Skeletal muscle tissue (tissue), 4 donors: ENCODE data around the gene ZFHX3. TPM values are rescaled to one million over a fixed set of nuclear protein-coding genes. Genes with fewer than 3 reads are reported as not detected.

Experiments
- H3K27ac ChIP-seq: one replicate; pipeline ENCODE4 v1.7.0; 2013; ENCODE audit warnings: mild to moderate bottlenecking, low read depth, low read length, inconsistent platforms
- H3K27me3 ChIP-seq, 3 donors: one replicate each; pipeline ENCODE4 v1.7.0; 2013; ENCODE audit warnings: low read length in 3 of 3; ENCODE audit not compliant: control insufficient read depth in 3 of 3, insufficient read depth in 3 of 3
- H3K36me3 ChIP-seq, 3 donors: one replicate each; pipeline ENCODE4 v1.7.0; 2013; ENCODE audit warnings: low read length in 3 of 3; ENCODE audit not compliant: control insufficient read depth in 3 of 3, insufficient read depth in 3 of 3
- H3K4me1 ChIP-seq, 3 donors: one replicate each; pipeline ENCODE4 v1.7.0; 2013; ENCODE audit warnings: low read length in 3 of 3, mild to moderate bottlenecking in 3 of 3; ENCODE audit not compliant: control insufficient read depth in 3 of 3, insufficient read depth in 3 of 3
- H3K4me3 ChIP-seq, 3 donors: one replicate each; pipeline ENCODE4 v1.7.0; 2013; ENCODE audit warnings: low read length in 3 of 3
- H3K9ac ChIP-seq, 3 donors: one replicate each; pipeline ENCODE4 v1.7.0; 2013; ENCODE audit warnings: low read length in 3 of 3, mild to moderate bottlenecking in 3 of 3, moderate library complexity in 2 of 3, low read depth in 1 of 3
- H3K9me3 ChIP-seq, 3 donors: one replicate each; pipeline ENCODE4 v1.7.0; 2013; ENCODE audit warnings: low read length in 3 of 3; ENCODE audit not compliant: control insufficient read depth in 3 of 3
- total RNA-seq: library from RNA; depleted of rRNA; stranded (reverse); fragments of >200 nt; gene quantifications from one replicate; pipeline ENCODE4 v1.2.3, GENCODE V29; 2014
- donor health status: Osteomylitis.

Gene ZFHX3
- total RNA-seq, 1 donor from 2014 or later: 8.9 TPM

GRCh38 chr16:73031984-73032383 lies 15.9 kb downstream of the ZFHX3 start:
- Histone ChIP-seq H3K9ac (no peak overlapping the region), H3K27me3 (no peaks in the 10 kb centered on the region), H3K4me3 (no peak overlapping the region), H3K4me1 (peaks cover 57 to 81% (median 65%) of the 10 kb centered on the region in 3 donors), H3K9me3 (no peaks in the 10 kb centered on the region), H3K36me3 (no peaks in the 10 kb centered on the region), H3K27ac (peak overlapping the region; percentile 41)

GRCh38 chr16:73031155-73031866 lies 16.6 kb downstream of the ZFHX3 start:
- H3K36me3 ChIP-seq: no peaks in the 10 kb centered on the region
- no peak overlapping the region for H3K9ac ChIP-seq
- no peaks in the 10 kb centered on the region for H3K27me3 ChIP-seq
- no peak overlapping the region for H3K4me3 ChIP-seq
- no peak overlapping the region for H3K27ac ChIP-seq
- H3K9me3 ChIP-seq: no peaks in the 10 kb centered on the region
- H3K4me1 ChIP-seq: peaks cover 54 to 81% (median 64%) of the 10 kb centered on the region in 3 donors

- no peaks in the 10 kb centered on the region for H3K9me3 ChIP-seq
- no peaks in the 10 kb centered on the region for H3K27me3 ChIP-seq
- H3K4me1 ChIP-seq: peaks cover 50 to 81% (median 63%) of the 10 kb centered on the region in 3 donors
- peaks cover 0 to under 1% (median 0%) of the 10 kb centered on the region in 3 donors for H3K36me3 ChIP-seq
- peak overlapping the region; percentile 56 for H3K27ac ChIP-seq
- no peak overlapping the region for H3K4me3 ChIP-seq
- H3K9ac ChIP-seq: no peak overlapping the region
These were observed 19.1 kb downstream of the ZFHX3 start for GRCh38 chr16:73028721-73029361.

GRCh38 chr16:73028263-73028662 lies 19.7 kb downstream of the ZFHX3 start:
- Histone ChIP-seq H3K9me3 (no peaks in the 10 kb centered on the region), H3K9ac (peak overlapping the region in 2 of 3 donors; percentile 38 to 40), H3K4me3 (no peak overlapping the region), H3K4me1 (peaks cover 51 to 82% (median 64%) of the 10 kb centered on the region in 3 donors), H3K27me3 (no peaks in the 10 kb centered on the region), H3K27ac (peak overlapping the region; percentile 56), H3K36me3 (peaks cover 0 to 4% (median 0%) of the 10 kb centered on the region in 3 donors)

GRCh38 chr16:73027685-73028111 lies 20.2 kb downstream of the ZFHX3 start:
- Histone ChIP-seq H3K4me1 (peaks cover 51 to 78% (median 64%) of the 10 kb centered on the region in 3 donors), H3K27me3 (no peaks in the 10 kb centered on the region), H3K36me3 (peaks cover 0 to 4% (median 0%) of the 10 kb centered on the region in 3 donors), H3K27ac (peak overlapping the region; percentile 56), H3K9me3 (no peaks in the 10 kb centered on the region), H3K9ac (peak overlapping the region in 2 of 3 donors; percentile 38 to 40), H3K4me3 (no peak overlapping the region)

- Histone ChIP-seq H3K9ac (peak overlapping the region in 2 of 3 donors; percentile 18 to 38), H3K9me3 (no peaks in the 10 kb centered on the region), H3K27me3 (no peaks in the 10 kb centered on the region), H3K4me1 (peaks cover 58 to 78% (median 70%) of the 10 kb centered on the region in 3 donors), H3K36me3 (peaks cover 0 to 4% (median 0%) of the 10 kb centered on the region in 3 donors), H3K4me3 (no peak overlapping the region), H3K27ac (peak overlapping the region; percentile 56)
These were observed 20.9 kb downstream of the ZFHX3 start for GRCh38 chr16:73026754-73027684.

- Histone ChIP-seq H3K4me3 (peak overlapping the region in 1 of 3 donors; percentile 13), H3K9me3 (no peaks in the 10 kb centered on the region), H3K27ac (peak overlapping the region; percentile 73), H3K27me3 (no peaks in the 10 kb centered on the region), H3K9ac (peak overlapping the region in 1 of 3 donors; percentile 41), H3K4me1 (peaks cover 56 to 80% (median 74%) of the 10 kb centered on the region in 3 donors), H3K36me3 (peaks cover 0 to 4% (median 0%) of the 10 kb centered on the region in 3 donors)
These were observed 22.1 kb downstream of the ZFHX3 start for GRCh38 chr16:73025856-73026210.

GRCh38 chr16:73025151-73025855 lies 22.6 kb downstream of the ZFHX3 start:
- H3K4me1 ChIP-seq: peaks cover 55 to 85% (median 79%) of the 10 kb centered on the region in 3 donors
- H3K36me3 ChIP-seq: peaks cover 0 to 4% (median 0%) of the 10 kb centered on the region in 3 donors
- H3K27me3 ChIP-seq: no peaks in the 10 kb centered on the region
- peak overlapping the region; percentile 73 for H3K27ac ChIP-seq
- no peaks in the 10 kb centered on the region for H3K9me3 ChIP-seq
- H3K9ac ChIP-seq: peak overlapping the region in 2 of 3 donors; percentile 11 to 41
- H3K4me3 ChIP-seq: no peak overlapping the region

- Histone ChIP-seq H3K9me3 (no peaks in the 10 kb centered on the region), H3K27ac (peak overlapping the region; percentile 73), H3K36me3 (peaks cover 0 to 4% (median 0%) of the 10 kb centered on the region in 3 donors), H3K4me3 (no peak overlapping the region), H3K4me1 (peaks cover 57 to 91% (median 86%) of the 10 kb centered on the region in 3 donors), H3K9ac (no peak overlapping the region), H3K27me3 (no peaks in the 10 kb centered on the region)
These were observed 23.3 kb downstream of the ZFHX3 start for GRCh38 chr16:73024571-73025105.
